HG03558 (cell line): Measurements from ENCODE around the gene SOX12.

Source experiments
- ATAC-seq: cut with Tn5 transposase; IDR thresholded peaks from one replicate; pipeline ENCODE4 v1.9.1; 2021; ENCODE audit warnings: moderate number of reproducible peaks; ENCODE audit not compliant: unreplicated experiment; ENCODE audit errors: extremely low read depth

The SOX12 gene

DNA sequence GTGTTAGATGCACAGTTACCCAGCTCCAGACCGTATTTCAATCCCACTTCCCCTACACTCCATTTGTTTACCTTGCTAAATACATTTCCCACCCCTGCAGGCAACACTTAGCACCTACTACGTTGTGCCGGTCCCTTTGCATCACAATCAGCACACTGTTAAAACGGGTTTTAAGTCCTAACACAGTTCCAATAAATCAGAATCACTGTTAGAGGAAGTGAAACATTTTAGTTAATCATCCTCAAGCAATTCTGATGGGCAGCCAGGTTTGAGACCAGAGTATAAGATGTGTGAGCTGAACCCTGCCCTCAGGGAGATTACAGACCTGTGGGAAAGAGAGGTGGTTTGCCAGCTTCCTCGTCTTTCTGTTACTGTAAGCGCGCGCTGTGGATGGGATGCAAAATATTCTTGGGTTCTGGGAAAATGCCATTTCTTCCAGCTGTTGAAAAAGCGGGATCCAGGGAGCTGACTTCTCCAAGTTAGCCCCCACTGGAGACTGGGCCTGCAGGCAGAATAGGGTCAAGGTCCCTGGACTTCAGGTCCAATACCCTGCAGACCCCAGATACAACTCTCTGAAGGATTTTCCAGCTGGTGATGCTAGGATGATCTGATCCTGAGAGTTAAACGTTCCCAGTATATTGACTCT lies 24.9 kb upstream of the SOX12 start:
- ATAC-seq, result no peak

DNA sequence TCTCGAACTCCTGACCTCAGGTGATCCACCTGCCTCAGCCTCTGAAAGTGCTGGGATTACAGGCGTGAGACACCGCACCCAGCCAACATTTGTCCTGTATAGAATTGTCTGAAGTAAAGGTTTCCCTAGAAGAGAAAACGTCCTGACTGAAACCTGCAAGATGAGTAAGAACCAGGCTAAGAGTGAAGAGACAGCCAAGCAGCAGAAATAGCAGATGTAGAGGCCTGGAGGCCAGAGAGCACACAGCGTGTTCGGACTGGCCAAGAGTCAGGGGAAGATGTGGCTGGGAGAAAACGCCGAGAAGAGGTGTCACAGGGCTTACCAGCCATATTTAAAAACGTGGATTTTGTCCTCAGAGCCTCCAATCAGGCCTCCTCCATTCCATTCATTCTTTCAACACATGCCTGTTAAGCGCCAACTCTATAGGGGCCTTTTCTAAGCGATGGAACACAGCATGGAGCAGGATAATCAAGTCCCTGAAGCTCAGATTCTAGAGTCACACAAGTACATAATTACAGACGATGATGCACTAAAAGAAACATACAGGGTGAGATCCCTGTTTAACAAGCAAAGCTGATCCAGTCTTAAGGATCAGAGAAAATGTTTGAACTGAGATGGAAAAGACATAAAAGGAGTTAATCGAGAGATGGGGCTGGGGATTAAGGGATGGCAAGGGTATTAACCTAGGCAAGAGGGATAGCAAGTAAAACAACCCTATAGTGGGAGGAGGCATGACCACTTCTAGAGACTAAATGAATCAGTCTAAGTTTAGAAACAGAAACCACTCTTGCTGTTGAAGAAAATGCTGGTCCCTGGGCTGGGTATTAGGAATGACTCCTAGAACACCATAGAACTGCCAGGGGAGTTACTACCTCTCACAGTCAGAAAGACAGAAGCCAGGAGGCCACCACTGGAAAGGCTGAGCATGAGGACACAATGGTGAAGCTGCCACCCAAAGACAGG lies 23.2 kb upstream of the SOX12 start:
- ATAC-seq, result no peak

DNA sequence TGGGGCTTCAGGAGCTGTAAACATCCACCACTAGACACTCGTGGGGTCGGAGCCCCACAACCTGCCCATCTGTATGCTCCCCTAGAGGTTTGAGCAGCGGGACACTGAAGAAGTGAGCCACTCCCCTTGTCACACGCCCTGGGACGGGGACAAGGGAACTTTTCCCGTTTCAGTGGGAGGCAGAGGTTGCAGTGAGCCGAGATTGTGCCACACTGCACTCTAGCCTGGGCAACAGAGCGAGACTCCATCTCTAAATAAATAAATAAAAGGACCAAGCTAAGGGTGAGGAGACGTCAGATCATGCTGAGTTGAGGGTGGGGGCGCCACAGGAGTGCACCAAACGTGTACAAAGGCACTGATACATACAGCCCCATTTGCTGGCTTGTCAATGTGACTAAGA lies 19.6 kb upstream of the SOX12 start:
- ATAC-seq, result no peak

DNA sequence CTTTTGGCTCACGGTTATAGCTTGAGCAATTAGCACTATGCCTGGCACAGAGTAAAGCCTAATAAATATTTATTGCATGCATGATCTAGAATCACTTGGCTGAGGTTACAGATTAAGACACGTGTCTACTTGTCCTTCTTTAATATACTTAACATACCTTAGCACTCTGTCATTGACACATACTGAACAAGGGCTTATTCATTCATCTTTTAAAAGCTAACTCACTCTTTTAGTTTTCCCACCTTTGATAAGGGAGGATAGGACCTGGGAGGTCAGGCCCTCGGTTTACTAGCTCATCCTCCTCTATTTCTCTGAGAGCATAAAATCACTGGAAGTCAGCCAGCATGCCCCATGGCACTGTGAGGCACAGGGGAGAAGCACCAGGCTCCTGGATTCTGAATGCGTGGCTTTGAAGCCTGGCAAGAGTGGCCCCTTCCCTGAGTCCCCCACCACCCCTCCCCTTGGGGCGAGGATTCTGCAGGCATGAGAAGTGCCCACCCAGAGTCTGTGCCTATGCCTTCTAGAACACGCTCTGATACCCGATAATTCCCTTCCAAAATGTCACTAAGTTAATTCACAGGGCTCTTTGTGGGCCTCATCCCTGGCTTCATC lies 16.8 kb upstream of the SOX12 start:
- ATAC-seq, result no peak

DNA sequence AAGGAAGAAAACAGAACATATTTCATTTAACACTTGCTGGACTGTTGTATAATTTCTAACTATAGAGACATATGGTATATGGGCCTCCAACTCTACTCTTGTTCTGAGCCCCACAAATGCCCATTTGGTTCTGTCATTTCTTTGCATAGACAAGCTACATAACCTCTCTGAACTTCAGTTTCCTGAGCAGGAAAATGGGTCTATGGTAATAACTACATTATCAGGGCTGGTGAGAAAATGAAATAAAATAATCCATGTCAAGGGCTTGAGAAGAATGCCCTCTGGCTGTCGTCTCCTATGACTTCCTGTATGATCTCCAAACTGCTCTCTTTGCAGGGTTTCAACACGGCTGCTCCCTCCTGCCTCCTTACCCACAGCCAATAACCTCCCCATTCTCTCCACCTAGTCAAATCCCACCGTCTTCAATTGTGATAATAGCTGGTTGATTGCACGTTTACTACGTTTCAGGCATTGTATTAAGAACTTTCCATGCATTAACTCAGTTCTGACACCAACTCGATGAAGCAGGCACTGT lies 16.0 kb upstream of the SOX12 start:
- ATAC-seq, result no peak

DNA sequence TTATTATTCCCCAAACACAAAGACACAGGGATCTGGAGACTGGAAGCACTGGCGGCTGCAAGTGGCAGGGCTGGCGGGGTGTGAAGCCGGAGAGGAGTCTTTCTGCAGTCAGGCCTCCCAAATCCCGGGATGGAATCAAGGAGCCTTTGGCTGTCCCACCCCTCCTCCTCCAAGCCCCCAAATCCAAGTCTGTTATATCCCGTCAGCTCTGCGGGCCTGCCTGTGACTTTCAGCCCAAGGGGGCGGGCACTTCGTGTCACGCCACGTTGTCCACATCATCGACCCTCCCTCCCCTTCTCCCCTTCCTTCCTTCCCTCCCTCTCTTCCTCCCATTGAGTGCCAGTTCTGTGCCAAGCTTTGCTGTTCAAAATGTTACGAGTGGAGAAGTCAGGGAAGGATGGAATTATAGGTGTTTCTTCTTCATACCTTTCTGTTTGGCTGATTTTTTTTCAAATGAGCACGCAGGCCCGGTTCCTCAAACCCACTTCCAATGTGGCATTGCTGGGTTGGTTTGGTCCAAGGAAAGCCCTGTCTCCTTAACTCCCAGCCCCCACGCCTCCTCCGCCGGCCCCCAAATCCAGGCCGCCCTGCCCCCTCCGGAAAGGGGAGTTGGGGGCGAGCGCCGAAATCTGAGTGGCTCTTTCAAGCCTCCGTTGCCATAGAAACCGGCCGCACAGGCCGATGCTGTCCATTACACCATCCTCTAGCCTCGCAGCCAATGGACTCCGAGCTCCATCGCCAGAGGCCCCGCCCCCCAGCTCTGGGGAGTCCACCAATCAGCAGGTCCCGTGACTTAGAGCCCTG lies 15.3 kb upstream of the SOX12 start:
- peak; percentile 97 for ATAC-seq

DNA sequence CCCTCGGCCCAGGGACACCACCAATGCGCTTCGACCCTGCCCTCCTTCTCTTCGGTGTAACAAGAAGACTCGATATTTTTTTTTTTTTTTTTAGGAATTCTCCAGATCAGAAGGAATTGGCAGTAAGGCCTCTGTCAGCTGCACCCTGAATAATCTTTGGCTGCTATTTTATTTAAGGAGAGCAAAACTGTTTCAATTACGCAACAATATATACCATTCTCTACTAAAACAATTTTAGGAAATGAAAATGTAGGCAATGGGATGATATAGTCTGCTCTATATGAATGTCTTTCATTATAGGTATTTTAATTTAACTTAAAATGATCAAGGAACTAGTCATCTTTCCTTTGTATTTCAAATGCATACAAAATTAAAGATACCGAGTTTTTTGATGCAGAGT lies 14.7 kb upstream of the SOX12 start:
- ATAC-seq, result no peak

DNA sequence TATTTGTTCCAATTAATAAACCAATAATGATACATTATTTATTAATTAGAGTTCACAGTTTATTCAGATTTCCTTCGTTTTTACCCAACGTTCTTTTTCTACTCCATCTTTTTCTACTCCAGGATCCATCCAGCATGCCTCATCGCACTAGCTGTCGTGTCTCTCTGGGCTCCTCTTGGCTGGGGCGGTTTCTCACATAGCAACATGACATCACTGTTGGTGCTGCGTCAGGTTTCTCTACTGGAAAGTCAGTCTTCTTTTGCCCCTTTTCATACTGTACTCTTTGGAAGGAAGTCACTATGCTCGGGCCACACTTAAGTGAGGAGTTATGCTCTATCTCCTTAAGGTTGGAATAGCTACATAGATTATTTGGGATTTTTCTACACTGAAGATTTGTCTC lies 13.7 kb upstream of the SOX12 start:
- ATAC-seq, result no peak

DNA sequence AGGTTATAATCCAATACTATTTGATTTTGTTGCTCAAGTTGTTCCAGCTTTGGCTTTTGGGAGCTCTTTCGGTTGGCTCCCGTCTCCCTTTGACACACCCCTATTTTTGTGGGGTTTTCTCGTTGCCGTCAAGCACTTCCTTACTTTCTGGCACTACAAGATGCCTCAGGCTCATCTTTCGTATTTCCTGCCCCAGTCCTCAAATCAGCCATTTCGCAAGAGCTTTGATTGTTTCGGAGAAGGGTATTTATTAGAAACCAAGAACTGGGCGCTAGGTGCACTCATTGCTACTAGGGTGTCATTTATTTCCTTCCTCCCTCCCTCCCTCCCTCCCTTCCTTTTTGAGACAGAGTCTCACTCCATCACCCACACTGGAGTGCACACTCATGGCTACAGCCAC lies 13.3 kb upstream of the SOX12 start:
- ATAC-seq, result no peak

DNA sequence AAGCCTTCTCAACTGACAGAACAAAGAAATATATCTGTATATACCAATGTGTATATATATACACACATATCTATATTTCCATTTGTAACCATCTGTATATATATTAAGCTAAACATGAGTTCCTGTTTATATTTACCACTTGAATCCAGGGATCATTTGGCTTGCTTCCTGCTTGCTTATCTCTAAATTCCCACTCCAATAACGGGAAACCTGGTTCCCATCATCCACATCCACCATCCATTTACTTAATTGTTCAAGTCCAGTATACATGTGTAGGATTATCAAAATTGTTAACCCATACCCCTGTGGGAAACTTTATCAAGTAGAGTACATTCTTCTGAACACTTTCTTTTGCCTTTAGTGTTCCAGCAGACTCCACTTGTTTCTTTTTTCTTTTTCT lies 12.5 kb upstream of the SOX12 start:
- no peak for ATAC-seq

DNA sequence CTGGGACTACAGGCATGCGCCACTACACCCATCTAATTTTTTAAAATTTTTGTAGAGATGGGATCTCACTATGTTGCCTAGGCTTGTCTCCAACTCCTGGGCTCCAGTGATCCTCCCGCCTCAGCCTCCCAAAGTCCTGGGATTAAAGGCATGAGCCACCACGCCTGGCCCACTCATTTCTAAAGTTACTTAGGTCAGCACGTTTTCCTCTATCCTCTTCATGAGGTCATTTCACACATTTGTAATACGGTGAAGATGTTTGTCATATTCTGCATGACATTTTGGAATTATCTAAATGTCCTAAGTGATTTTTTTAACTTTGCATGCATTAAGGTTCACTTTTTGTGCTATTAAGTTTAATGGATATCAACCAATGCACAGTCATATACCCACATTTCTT lies 11.9 kb upstream of the SOX12 start:
- ATAC-seq, result no peak

DNA sequence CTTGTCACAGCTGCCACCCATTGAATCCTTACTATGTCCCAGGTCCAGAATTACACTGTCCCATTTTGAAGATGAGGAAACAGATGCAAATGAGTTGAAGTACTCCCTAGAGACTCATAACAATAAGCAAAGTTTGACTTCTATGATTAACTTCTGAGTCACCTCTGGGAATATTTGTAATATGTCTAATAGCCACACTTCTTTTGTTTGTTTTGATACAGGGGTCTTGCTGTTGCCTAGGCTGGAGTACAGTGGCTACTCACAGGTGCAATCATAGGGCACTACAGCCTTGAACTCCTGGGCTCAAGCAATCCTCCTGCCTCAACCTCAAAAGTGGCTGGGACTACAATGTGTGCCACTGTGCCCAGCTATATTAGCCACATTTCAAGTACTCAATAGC lies 11.4 kb upstream of the SOX12 start:
- no peak for ATAC-seq

DNA sequence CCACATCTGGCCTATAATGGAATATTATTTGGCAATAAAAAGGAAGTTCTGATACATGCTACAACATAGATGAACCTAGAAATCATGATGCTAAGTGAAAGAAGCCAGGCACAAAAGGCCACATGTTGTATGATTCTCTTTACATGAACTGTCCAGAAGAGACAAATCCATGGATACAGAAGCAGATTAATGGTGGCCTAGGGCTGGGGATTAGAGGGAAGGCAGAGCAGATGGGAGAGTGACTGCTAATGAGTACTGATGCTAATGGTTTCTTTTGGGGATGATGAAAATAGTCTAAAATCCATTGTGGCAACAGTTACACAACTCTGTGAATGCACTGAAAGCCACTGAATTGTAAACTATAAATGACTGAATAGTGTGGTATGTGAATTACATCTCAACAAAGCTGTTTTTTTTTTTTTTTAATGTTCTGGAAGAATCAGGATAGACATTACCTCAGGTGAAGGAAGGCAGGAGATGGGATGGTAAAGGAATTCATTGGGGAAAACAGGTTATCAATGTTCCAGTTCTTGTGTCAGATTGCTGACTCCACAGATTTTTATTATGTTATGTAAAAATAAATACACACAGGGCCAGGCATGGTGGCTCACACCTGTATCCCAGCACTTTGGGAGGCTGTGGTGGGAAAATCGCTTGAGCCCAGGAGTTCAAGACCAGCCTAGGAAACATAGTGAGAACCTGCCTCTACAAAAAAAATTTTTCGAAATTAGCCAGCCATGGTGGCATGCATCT lies 8.9 kb upstream of the SOX12 start:
- no peak for ATAC-seq

DNA sequence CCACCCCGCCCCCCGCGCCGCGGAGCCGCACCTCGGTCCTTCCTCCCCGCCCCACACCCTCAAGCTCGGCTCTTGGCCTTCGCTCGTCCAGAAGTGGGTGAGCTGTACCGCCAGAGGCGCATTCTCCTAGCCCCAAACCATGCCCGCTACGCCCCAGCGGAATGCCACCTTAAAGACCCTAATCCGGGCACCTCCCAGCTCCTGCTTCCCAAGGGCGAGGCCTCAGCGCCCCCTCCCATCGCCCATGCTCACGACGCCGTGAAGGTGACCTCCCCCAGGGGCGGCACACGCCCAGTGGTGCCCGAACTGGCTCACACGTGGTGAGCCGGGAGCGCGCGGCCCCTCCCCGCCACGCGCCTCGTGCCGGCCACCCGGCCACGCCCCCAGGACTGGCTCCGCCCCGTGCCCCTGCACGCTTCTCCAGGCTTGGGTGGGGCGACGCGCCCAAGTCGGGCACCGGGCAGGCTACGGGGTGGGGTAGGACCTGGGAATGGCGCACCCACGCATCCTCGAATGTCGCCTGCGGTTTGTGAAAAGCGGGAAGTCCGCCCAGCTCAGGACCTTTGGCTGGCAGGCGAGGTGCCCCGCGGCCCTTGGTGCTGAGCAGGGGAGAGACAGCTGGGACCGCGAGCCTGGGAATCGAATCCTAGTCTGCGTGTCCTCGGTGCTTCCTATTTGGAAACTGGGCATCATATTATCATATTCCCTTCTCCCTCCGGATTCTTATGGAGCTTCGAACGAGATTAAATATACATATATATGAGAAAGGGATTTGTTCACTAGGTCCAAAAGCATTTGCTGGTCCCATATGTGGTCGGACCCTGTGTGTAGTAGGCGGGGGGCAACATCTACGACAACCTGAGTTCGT lies 941 bp upstream of the SOX12 start:
- peak; percentile 33 for ATAC-seq

DNA sequence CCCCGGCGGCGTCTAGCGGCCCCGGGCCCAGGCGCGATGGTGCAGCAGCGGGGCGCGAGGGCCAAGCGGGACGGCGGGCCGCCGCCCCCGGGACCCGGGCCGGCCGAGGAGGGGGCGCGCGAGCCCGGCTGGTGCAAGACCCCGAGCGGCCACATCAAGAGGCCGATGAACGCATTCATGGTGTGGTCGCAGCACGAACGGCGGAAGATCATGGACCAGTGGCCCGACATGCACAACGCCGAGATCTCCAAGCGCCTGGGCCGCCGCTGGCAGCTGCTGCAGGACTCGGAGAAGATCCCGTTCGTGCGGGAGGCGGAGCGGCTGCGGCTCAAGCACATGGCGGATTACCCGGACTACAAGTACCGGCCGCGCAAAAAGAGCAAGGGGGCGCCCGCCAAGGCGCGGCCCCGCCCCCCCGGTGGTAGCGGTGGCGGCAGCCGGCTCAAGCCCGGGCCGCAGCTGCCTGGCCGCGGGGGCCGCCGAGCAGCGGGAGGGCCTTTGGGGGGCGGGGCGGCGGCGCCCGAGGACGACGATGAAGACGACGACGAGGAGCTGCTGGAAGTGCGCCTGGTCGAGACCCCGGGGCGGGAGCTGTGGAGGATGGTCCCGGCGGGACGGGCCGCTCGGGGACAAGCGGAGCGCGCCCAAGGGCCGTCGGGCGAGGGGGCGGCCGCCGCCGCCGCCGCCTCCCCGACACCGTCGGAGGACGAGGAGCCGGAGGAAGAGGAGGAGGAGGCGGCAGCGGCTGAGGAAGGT lies 715 bp downstream of the SOX12 start:
- ATAC-seq, result no peak

DNA sequence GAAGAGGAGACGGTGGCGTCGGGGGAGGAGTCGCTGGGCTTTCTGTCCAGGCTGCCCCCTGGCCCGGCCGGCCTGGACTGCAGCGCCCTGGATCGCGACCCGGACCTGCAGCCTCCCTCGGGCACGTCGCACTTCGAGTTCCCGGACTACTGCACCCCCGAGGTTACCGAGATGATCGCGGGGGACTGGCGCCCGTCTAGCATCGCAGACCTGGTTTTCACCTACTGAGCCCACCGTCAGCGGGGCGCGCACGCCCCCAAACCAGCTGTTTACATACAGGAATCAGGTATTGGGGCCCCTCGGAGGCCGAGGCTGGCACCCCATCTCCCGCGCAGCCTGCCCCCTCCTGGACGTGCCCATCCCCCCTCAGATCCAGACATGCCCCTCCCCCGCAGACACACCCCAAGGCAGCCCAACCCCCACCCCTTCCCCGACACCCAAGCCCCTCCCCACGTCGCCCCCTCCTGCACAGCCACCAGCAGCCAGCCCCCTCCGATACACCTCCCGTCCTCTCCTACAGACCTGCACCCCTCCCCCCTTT lies 1.4 kb downstream of the SOX12 start:
- no peak for ATAC-seq

DNA sequence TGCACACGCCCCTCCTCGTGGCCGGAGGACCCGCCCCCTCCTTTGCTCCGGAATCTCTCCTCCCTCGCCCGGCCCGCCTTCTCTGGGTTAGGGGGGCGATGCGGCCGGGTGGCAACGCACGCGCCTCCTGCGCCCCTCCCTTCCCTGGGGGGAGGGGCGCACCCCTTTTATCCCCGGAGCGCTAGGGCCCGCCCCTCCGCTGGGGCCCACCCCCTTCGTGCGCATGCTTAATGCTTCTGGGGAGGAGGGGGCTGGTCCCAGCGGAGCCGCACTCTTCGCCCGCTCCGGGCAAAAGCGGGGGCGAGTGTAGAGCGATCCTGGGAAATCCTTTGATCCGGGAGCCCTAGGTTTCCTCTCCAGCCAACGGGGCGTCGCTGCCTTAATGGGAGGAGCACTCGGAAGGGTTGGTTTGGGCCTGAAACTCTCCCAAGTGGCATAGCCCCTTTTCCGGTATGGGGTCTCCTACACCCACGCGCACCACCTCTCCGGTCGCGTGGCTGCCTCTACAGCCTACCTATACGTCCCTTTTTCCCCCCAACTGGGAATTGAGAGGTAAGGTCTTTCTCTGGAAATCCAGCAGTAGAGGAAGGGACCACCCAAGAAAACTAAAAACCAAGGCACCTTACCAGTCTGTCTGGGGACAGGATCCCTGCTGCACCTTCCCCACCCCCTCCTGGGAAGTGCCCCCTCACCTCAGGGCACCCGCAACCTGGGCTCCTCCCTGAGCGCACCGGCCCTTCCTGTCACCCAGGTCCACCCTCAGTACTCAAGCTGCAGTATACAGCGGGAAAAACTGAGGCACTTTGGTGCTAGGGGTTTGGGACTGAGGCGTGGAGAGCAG lies 2.1 kb downstream of the SOX12 start:
- ATAC-seq, result no peak
